Retina (tissue), 1 donor: ENCODE data around the gene KRTAP5-5.
"Not testable (repeated sequence)": the region's sequence is repeated elsewhere in the genome, so short reads cannot be mapped to it uniquely, and the experiment has no call there.

Experiments
- DNase-seq: peaks from one replicate; pipeline ENCODE4 v3.0.0-alpha.2; 2016

Gene KRTAP5-5, protein sequence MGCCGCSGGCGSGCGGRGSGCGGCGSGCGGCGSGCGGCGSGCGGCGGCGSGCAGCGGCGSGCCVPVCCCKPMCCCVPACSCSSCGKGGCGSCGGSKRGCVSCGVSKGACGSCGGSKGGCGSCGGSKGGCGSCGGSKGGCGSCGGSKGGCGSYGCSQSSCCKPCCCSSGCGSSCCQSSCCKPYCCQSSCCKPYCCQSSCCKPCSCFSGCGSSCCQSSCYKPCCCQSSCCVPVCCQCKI

GRCh38 chr11:1629326-1630185 is at the start of gene KRTAP5-5:
TSS of gene KRTAP5-5 (plus strand) at chr11:1629775. CDS start at chr11:1629841, 66 bp downstream.
- no peak for DNase-seq

GRCh38 chr11:1581976-1582375 is 47.6 kb upstream of the KRTAP5-5 start:
- no peak for DNase-seq

- DNase-seq, result not testable (repeated sequence)
These were observed 46.7 kb upstream of the KRTAP5-5 start for GRCh38 chr11:1582909-1583308.

DNA sequence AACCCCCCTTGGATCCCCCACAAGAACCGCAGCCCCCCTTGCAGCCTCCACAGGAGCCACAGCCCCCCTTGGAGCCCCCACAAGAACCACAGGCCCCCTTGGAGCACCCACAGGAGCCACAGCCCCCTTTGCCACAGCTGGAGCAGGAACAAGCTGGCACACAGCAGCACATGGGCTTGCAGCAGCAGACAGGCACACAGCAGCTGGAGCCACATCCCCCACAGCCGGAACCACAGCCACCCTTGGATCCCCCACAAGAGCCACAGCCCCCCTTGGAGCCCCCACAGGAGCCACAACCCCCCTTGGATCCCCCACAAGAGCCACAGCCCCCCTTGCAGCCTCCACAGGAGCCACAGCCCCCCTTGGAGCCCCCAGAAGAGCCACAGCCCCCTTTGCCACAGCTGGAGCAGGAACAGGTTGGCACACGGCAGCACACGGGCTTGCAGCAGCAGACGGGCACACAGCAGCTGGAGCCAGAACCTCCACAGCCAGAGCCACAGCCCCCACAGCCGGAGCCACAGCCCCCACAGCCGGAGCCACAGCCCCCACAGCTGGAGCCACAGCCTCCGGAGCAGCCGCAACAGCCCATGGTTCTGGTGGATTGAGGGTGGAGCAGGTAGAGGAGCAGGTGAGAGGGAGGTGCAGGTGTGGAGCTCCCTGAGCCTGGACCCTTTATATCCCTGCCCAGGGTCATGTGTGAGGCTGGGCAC is 44.8 kb upstream of the KRTAP5-5 start, which contains the start of gene KRTAP5-1:
Gene KRTAP5-1, minus strand, starts transcription at position 623 of the 710 bp plus-strand sequence. Its CDS starts 34 bp downstream, at position 589.
- not testable (repeated sequence) for DNase-seq

DNA sequence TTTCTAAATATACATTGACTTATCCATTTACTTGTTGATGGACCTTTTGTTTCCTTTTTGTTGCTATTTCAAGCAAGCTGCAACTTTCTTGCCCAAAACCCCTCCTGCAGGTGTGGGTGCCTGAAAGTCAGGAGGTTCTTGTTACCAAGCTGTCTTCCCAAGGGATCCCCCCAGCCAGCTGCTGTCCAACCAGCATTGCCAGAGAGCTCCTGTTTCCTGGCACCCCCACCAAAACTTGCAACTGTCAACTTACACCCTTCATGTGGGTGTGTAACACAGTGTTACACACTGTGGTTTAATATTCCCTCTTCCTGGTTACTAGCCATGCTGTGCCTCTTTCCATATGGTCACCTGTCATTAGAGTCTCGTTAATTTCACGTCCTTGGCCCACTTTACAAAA is 42.9 kb upstream of the KRTAP5-5 start:
- no peak for DNase-seq

GRCh38 chr11:1589191-1589963 is 40.2 kb upstream of the KRTAP5-5 start:
- not testable (repeated sequence) for DNase-seq

- DNase-seq, result no peak
These were observed 39.6 kb upstream of the KRTAP5-5 start for GRCh38 chr11:1589996-1590395.

DNA sequence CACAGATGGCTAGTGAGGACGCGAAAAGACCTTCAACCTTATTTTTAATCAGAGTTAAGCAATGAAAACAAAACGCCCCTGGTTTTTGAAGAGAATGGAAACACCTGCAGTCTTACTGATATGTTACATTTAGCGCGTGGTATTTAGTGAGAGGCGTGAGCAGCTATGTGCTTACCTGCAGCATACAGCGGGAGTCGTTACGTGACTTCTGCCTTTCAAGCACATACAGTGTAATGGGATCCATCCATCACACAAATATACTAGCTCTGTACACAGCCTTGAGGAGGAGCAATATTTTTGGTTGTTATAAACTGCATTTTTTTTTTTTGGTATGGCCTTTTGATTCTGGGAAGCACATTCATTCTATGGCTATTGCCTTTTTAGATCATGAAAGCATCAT is 36.9 kb upstream of the KRTAP5-5 start:
- no peak for DNase-seq

- DNase-seq, result not testable (repeated sequence)
These were observed 33.5 kb upstream of the KRTAP5-5 start for GRCh38 chr11:1595994-1596575.

DNA sequence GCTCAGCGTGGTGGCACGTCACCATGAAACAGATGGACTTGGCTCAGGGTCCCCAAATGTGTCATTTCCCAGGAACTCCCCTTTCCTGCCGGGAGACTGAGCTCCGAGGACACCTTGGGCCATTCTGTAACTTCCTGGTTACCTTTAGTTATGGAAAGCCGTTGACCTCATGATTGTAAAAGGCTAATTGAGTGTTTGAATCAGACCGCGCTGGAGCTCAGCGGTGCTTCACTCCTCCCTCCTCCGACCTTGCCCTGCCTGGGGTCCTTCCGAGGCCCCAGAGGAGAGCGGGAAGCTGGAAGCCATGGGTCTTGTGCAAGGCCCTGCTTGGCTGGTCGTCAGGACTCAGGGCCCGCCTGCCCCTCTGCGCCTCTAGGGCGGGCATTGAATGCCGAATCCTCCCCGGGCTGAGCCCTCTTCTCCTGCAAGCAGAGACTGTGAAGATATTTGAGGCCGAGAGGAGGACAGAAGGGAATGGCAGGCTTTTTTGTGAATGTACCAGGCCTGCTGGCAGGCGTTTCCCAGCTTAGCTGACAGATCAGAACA is 32.9 kb upstream of the KRTAP5-5 start:
- peak; percentile 14 for DNase-seq

- no peak for DNase-seq
These were observed 32.1 kb upstream of the KRTAP5-5 start for GRCh38 chr11:1597331-1597993.

DNA sequence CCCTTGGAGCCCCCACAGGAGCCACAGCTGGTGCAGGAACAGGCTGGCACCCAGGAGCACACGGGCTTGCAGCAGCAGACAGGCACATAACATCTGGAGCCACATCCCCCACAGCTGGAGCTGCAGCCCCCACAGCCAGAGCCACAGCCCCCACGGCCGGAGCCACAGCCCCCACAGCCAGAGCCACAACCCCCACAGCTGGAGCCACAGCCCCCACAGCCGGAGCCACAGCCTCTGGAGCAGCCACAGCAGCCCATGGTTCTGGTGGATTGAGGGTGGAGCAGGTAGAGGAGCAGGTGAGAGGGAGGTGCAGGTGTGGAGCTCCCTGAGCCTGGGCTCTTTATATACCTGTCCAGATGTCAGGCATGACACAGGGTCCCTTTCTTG is 31.6 kb upstream of the KRTAP5-5 start, which contains the start of gene KRTAP5-2:
Gene KRTAP5-2, minus strand, starts transcription at position 301 of the 387 bp plus-strand sequence. Its CDS starts 44 bp downstream, at position 257.
- DNase-seq, result no peak

DNA sequence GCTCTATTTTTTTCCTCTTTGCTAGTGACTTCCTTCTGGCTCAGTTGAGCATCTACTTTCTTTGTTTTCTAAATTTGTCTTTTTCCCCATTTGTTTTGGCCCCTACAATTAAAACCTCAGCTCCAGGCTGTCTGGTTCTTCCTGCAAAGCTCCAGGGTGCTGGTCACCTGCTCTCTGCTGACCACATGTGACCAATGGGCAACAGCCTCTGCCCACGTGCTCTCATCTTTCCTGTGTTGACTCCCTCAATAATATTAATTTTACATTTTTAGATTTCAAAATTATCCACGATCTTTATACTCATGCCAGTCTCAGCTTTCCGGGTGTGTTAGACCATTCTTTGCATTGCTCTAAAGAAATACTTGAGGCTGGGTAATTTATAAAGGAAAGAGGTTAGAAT is 31.2 kb upstream of the KRTAP5-5 start:
- not testable (repeated sequence) for DNase-seq

DNA sequence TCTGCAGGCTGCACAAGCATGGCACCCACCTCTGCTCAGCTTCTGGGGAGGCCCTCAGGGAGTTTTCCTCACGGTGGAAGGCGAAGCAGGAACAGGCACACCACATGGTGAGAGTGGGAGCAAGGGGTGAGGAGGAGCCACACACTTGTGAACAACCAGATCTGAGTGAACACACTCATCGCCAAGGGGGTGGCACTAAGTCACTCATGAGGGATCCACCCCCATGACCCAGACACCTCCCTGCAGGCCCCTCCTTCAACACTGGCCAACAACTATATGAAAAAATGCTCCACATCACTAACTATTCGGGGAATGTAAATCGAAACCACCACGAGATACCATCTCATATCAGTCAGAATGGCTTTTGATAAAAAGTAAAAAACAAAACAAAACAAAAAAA is 30.8 kb upstream of the KRTAP5-5 start:
- DNase-seq, result no peak

- DNase-seq, result no peak
These were observed 28.9 kb upstream of the KRTAP5-5 start for GRCh38 chr11:1600626-1601025.

GRCh38 chr11:1601663-1602062 is 27.9 kb upstream of the KRTAP5-5 start:
- DNase-seq, result not testable (repeated sequence)

- DNase-seq, result no peak
These were observed 25.9 kb upstream of the KRTAP5-5 start for GRCh38 chr11:1603629-1604028.

DNA sequence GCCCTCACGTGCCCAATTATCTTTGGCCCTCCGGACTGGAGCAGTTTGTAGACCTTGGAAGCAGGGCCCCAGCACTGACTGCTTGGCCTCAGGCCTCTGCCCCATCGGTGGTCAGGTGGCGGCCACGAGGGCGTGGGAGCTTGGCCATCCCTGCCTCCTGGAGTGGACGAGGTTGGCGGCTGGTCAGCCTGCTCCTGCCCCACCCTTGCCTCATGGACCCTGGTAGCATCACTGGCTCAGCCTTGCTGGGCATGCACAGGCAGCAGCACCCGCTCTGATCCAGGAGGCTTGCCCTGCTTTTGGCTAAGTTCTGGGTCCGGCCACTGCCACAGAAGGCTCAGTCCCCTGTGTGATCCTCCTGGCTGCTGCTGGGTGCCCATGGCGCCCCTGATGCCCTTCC is 25.4 kb upstream of the KRTAP5-5 start:
- no peak for DNase-seq

DNA sequence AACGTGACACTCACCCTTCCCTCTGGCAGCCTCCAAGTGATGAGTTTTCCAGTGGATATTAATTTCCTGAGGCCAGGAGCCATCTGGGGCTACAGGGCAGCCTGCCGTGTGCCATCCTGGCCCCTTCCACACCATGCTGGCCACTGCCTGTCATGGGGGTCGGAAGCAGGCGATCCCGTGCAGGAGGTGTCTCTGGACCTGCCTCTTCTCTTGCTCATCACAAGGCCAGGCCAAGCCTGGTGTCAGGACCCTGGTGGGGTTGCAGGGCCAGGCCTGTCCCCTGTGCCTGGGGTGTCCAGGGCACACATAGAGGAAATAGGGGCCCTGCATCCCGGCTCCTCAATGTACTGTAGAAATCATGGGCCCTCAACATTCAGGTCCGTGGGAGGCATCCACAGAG is 24.9 kb upstream of the KRTAP5-5 start:
- no peak for DNase-seq

DNA sequence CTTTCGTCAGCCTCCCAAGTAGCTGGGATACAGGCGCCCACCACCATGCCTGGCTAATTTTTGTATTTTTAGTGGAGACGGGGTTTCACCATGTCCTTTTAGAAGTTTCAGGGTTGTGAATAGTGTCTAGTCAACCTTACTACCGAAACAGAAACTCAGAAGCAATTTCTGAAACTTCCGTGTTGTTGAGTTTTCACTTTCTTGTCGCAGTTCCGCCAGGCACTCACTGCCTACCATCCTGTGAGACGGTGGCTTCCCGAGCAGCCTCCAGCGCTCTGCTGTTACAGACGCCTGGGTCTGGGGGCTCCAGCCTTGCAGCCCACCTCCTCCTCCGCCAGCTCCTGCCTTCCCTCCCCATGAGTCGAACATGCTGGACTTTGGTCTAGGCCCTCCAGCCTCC is 23.7 kb upstream of the KRTAP5-5 start:
- DNase-seq, result not testable (repeated sequence)
